GM19397 (cell line): ENCODE data around the gene SMARCD1.
"Not testable (repeated sequence)": the region's sequence is repeated elsewhere in the genome, so short reads cannot be mapped to it uniquely, and the experiment has no call there.

Experiments used
- ATAC-seq: cut with Tn5 transposase; IDR thresholded peaks from one replicate; pipeline ENCODE4 v1.9.1; 2021; ENCODE audit warnings: mild to moderate bottlenecking, moderate library complexity; ENCODE audit not compliant: unreplicated experiment

SMARCD1 gene

DNA sequence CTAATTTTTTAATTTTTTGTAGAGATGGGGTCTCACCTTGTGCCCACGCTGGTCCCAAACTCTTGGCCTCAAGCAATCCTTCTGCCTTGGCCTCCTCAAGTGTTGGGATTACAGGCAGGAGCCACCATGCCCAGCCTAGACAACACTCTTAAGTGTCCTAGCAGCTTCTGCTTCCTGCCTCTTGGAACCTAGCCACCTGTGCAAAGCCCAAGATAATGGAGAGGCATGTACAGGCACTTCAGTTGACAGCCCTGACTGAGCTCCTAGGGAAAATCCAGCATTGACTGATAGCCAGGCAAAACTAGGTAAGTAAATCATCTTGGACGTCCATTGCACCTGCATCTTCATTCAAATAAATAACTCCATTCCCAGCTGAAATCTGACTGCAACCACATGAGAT lies 42.4 kb downstream of the SMARCD1 start:
- ATAC-seq, result no peak

DNA sequence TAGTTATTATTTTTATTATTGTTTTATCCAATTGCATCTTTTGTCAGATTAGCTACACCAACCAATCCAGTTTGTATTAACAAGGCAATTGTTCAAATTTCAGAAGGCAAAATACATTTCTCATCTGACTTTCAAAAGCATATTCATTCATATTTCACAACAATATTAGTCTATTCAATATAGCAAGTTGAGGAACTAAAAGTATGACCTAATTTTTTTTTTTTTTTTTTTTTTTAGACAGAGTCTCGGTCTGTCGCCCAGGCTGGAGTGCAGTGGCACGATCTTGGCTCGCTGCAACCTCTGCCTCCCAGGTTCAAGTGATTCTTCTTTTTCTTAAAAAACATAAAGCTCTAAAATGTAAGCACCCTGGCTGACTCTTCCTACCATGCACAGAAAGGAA lies 44.1 kb downstream of the SMARCD1 start:
- no peak for ATAC-seq

DNA sequence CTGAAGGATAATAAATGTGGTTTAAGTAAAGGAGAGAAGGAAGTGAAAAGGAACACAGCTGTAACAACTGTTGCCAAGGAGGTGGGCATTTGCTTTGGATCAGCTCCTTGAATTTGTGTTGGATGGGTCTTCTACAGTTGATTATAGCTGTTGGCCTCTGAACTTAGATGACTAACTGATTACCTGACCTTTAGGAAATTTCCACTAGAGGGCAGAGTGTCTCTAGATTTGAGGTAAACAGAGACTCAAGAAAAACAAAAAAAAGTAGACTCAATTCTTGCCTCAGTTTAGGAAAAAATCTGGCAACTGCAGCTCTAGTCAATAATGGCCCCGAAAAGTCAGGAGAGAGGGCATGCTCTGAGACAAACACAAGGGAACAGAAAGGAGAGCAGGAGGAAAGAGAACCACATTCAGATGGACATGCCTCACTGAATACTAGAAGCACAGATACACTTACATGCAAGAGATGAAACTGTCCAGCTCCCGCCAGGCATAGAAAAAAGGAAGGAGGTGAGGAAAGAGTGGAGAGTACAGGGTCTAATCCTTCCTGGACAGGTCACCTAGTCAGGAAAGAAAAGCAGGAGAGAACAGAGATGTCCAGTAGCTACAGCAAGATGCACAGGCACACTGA lies 47.5 kb downstream of the SMARCD1 start:
- ATAC-seq, result no peak

DNA sequence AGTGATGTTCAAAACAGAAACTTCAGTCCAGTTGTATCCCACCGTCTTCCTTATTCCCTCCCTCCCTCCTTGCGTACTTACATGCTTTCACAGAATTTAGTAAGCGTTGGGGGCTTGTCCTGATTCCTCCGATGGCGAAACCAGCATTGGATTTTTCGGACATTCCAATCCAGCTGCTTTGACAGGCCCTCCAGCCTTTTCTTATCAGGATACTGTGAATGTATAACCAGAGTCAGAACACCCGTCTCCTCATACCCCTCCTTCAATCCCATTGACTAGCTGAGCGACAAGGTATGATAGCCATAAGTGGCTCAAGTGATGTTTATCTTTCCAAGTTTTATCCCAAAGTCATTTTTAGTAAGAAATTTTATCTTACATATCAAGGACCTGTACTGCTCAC lies 57.9 kb downstream of the SMARCD1 start:
- ATAC-seq, result no peak

GRCh38 chr12:50145439-50145838 lies 60.3 kb downstream of the SMARCD1 start:
- no peak for ATAC-seq

DNA sequence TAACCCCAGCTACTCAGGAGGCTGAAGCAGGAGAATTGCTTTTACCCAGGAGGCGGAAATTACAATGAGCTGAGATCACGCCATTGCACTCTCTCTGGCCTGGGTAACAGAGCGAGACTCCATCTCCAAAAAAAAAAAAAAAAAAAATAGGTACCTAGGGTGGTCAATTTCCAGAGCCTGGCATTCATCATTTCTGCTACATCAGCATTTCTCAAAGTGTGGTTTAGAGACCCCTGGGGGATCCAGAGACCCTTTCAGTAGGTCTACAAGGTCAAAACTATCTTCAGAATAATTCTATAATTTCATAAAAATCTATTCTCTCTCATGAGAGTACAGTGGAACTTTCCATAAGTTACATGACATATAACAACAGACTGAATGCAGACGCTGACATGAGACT lies 62.1 kb downstream of the SMARCD1 start:
- ATAC-seq, result no peak

DNA sequence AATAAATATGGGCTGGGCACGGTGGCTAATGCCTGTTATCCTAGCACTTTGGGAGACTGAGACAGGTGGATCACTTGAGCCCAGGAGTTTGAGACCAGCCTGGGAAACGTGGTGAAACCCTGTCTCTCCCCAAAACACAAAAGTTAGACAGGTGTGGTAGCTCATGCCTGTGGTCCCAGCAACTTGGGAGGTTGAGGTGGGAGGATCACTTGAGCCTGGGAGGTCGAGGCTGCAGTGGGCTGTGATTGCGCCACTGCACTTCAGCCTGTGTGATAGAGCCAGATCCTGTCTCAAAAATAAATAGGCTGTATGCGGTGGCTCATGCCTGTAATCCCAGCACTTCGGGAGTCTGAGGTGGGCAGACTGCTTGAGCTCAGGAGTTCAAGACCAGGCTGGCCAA lies 62.9 kb downstream of the SMARCD1 start:
- ATAC-seq, result not testable (repeated sequence)

GRCh38 chr12:50149311-50149710 lies 64.2 kb downstream of the SMARCD1 start:
- ATAC-seq, result no peak
